GM12873 (cell line): ENCODE measurements around the gene KIF22.

ENCODE experiments used
- TF ChIP-seq, protein P1 (sequence below): IDR thresholded peaks from 2 replicates; pipeline ENCODE4 v1.5.1; 2012; ENCODE audit warnings: low read depth, mild to moderate bottlenecking, moderate library complexity, low read length, control low read depth; ENCODE audit not compliant: insufficient read depth; ENCODE audit errors: missing control alignments

The KIF22 gene

DNA sequence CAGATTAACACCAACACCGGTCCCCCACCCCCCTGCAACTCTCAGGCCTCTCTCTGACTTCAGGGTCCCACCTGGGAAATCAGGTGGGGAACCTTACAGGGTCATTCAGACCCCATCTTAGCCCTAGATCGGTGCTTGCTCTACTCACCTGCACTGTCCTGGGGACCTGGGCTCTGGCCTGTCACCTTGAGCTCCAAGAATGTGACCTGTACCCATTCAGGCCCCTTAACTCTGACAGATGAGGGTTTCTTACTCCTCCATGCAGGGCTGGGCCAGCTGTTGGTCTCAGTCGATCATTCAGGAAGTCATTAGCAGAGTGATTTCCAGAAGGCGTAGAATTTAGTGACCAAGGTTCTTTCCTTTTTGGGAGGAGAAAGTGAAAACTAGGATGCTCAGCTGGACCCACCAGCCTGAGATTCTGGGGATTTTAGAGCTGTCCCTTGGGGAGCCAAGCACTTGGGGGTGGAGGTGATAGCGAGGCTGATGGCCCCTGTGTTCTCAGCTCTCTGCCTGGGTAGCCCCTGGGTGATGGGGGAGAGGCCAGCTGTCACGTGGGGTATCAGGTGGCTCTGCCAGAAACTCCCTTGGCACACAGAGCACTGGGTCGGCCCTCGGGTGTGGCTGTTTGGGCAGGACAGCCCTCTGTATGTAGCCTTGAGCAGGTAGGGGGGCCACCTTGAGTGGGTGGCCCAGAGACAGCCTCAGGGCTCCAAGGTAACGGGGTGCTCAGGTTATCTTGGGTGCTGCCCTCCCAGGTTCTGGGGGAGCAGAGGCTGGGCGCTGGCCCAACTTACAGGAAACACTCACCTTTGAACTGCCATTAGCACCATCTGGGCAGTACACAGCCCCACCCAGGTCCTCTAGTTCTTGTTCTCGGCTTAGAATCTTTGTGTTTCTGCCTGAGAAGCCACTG lies 30.4 kb downstream of the KIF22 start:
- TF ChIP-seq, protein P1, sequence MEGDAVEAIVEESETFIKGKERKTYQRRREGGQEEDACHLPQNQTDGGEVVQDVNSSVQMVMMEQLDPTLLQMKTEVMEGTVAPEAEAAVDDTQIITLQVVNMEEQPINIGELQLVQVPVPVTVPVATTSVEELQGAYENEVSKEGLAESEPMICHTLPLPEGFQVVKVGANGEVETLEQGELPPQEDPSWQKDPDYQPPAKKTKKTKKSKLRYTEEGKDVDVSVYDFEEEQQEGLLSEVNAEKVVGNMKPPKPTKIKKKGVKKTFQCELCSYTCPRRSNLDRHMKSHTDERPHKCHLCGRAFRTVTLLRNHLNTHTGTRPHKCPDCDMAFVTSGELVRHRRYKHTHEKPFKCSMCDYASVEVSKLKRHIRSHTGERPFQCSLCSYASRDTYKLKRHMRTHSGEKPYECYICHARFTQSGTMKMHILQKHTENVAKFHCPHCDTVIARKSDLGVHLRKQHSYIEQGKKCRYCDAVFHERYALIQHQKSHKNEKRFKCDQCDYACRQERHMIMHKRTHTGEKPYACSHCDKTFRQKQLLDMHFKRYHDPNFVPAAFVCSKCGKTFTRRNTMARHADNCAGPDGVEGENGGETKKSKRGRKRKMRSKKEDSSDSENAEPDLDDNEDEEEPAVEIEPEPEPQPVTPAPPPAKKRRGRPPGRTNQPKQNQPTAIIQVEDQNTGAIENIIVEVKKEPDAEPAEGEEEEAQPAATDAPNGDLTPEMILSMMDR = no peak

DNA sequence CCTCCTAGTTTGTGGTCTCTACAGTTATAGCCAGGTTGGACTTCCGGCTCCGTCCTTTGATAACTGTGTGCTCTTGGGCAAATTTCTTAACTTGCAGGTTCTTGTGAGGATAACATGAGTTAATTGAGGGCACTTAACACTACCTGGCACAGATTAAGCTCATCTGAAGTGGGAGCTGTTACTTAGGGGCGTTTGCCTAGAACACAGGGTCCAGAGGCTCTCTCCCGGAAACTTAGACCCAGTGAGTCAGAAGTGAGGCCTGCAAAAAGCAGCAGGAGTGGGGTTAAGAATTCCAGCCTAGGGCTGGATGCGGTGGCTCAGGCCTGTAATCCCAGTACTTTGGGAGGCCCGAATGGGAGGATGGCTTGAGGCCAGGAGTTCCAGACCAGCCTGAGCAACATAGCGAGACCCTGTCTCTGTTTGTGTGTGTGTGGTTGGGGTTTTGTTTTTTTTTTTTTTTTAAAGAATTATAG lies 31.1 kb downstream of the KIF22 start:
- TF ChIP-seq, protein P1 = no peak

DNA sequence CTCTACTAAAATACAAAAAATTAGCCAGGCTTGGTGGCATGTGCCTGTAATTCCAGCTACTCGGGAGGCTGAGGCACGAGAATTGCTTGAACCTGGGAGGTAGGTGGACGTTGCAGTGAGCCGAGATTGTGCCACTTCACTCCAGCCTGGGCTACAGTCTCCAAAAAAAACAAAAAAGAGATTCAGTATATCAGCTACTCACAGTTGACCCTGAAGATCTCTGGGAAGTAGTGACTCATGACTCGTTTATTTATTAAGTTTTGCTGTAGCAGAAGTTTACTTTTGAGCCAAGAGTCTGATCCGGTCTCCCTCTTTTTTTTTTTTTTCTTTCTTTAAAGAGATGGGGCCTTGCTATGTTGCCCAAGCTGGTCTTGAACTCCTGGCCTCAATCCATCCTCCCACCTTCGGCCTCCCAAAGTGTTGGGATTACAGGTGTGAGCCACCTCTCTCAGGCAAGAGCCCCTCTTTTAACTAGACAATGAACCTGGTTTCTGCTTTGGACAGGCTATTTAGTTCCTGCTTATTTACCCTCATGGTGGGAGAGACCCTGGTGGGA lies 34.1 kb downstream of the KIF22 start:
- TF ChIP-seq, protein P1 = no peak

DNA sequence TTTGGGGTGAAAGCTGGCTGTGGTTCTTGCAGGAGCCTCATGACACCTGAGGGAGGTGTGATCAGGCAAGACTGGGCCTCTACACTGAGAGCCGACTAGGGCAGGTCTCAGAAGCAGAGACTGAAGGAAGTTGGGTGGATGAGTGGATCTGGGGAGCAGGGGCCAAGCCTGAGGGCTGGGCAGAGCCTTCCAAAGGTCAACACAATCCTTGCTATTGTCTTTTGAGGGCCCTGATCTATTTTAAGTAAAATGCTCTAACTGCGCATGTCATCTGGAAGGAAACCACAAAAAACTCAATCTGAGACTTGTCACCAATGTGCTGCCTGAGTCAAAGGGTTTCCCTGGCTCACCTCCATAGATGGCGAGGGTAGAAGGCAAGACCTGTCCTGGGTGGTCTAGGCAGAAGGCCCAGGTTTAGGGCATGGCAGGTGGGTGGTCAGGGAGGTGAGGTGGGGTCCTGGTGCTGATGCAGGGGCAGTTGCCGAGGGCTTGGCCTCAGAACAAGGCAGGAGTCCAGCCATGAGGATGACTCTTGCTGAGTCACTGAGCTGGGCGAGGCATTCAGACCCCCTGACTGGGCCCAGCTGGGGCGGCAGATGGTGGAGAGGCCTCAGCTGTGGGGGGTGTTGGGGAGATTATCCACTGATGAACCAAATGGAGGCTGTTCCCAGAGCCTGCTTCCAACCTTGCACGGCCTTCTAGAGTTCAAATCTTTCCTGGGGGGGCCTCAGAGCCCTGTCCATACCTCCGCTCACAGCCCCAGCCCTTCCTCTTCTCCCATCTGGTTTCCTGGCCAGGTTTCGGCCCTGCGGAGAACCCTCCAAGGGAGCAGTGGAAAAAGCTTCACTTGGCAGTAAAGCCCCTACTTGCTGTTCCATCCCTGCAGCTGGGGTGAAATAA lies 34.8 kb downstream of the KIF22 start:
- TF ChIP-seq, protein P1 = no peak

DNA sequence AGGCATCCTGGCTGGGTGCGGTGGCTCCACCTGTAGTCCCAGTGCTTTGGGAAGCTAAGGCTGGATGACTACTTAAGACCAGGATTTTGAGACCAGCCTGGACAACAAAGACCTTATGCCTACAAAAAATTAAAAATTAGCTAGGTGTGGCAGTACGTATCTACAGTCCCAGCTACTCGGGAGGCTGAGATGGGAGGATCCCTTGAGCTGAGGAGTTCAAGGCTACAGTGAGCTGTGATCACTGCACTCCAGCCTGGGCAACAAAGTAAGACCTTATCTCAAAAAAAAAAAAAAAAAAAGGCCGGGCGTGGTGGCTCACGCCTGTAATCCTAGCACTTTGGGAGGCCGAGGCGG lies 35.8 kb downstream of the KIF22 start:
- TF ChIP-seq, protein P1 = no peak

DNA sequence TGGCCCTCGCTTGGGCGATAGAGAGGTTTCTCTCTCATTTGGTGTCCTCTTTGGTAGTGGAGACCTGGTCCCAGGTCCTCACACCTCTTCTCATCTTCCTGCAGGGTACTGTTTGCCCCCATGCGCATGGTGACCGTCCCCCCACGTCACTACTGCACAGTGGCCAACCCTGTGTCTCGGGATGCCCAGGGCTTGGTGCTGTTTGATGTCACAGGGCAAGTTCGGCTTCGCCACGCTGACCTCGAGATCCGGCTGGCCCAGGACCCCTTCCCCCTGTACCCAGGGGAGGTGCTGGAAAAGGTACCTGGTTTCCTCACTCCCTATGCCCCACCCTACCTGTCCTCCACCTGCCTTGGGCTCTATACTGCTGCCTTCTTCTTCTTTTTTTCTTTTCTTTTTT lies 40.2 kb downstream of the KIF22 start:
- TF ChIP-seq, protein P1 = no peak

DNA sequence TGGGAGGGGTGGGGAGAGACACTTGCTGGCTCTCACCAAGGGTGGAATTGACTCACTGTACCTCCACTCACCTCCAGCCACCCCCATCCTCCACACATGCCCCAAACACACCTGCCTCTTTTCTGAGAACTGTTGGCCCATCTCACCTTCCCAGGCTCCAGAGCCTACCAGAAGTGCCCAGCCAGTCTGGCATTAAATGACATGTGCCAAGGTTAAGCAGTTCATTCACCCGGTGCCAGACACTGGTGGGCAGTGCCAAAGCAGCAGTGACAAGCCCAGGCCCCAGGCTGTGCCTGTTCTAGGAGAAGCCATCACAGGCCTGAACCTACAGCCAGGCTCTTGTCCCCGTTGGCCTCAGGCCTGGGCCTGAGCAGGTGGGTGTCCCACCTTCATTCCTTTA lies 40.9 kb downstream of the KIF22 start:
- TF ChIP-seq, protein P1 = no peak
